Activated CD8-positive, alpha-beta T cell treated with anti-CD3 and anti-CD28 coated beads, Interleukin-2, amount 10 ng/mL, durations not matched to agents 7 days and 5 days (primary cell): ENCODE data around the gene COPS6. TPM values are rescaled to one million over a fixed set of nuclear protein-coding genes. Genes with fewer than 3 reads are reported as not detected.

ENCODE experiments used
- ATAC-seq: fragments of 150-1000 bp; cut with Tn5 transposase; one replicate; pipeline ENCODE4 v1.10.0; 2021; ENCODE audit warnings: moderate library complexity
- CTCF ChIA-PET: fragments of 350-600 bp; sonication (Branson Sonifier 250); formaldehyde crosslinking; loops from one replicate; lab custom pipeline; 2021; ENCODE audit warnings: antibody characterized with exemption; lab: Charles Lee
- POLR2A ChIA-PET: fragments of 350-600 bp; sonication (Branson Sonifier 250); formaldehyde crosslinking; loops from one replicate; lab custom pipeline; 2021; ENCODE audit warnings: antibody characterized with exemption; lab: Charles Lee
- DNase-seq: peaks from one replicate; pipeline ENCODE4 v3.0.0-alpha.2; 2020
- H3K27ac Mint-ChIP-seq: one replicate; pipeline ENCODE4 v1.8.0; 2021; ENCODE audit warnings: mild to moderate bottlenecking, mixed read lengths
- H3K27me3 Mint-ChIP-seq: one replicate; pipeline ENCODE4 v1.8.0; 2021; ENCODE audit warnings: low read depth, mixed read lengths
- H3K36me3 Mint-ChIP-seq: one replicate; pipeline ENCODE4 v1.8.0; 2021; ENCODE audit warnings: low read depth, mixed read lengths
- H3K4me1 Mint-ChIP-seq: one replicate; pipeline ENCODE4 v1.8.0; 2021; ENCODE audit warnings: low read depth, mixed read lengths
- H3K4me3 Mint-ChIP-seq: one replicate; pipeline ENCODE4 v1.8.0; 2021; ENCODE audit warnings: mild to moderate bottlenecking, mixed read lengths
- H3K9me3 Mint-ChIP-seq: one replicate; pipeline ENCODE4 v1.8.0; 2022; ENCODE audit warnings: mixed read lengths; ENCODE audit not compliant: insufficient read depth
- total RNA-seq, 2 experiments: library from RNA; stranded (reverse); gene quantifications; one replicate each; pipeline ENCODE4 v1.2.3, GENCODE V29; 2021

The COPS6 gene
- total RNA-seq, result 10 to 100 TPM; 74.0 to 78.3 TPM

DNA sequence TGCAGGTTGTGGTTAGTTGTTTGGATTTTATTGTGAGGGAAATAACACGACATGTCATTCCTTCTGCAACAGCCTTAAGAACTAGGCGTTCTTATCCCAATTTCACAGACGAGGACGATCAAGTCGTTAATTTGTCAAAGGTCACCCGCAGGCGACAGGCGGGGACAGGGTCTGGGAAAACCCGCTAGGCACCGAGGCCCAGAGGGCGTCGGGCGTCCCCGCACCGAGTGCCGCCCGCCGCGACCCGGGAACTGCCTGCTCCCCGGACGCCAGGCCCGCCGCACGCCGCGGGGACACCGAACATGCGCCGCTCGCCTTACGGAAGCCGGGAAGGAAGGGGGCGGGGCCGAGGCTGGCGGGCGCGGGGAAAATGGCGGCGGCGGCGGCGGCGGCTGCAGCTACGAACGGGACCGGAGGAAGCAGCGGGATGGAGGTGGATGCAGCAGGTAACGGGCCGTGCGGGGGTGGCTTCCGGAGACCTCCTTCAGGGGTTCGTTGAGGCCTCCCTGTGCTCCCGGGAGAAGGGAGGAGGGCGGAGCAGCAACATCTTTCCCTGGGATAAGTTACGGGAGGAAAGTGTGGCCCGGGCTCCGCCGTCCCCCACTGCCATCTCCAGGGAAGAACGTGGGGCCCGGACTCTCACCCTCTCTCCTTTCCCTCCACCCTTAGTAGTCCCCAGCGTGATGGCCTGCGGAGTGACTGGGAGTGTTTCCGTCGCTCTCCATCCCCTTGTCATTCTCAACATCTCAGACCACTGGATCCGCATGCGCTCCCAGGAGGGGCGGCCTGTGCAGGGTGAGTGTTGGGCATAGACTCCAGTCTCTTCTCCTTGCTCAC lies at the start of gene COPS6:
Gene COPS6, plus strand, starts transcription at position 349 of the 837 bp plus-strand sequence. Its CDS starts 22 bp downstream, at position 371.
- Mint-ChIP-seq H3K4me3 (peak within 1 kb of the TSS; percentile 91), H3K27ac (peak within 1 kb of the TSS; percentile 93), H3K36me3 (peaks cover 36% of the 10 kb centered on the region), H3K27me3 (no peaks in the 10 kb centered on the region), H3K4me1 (peaks cover 42% of the 10 kb centered on the region), H3K9me3 (no peaks in the 10 kb centered on the region)
- peak; percentile 86 for DNase-seq
- ChIA-PET CTCF (interaction anchor here (1.1 kb wide), 2 partner anchors 13 to 39 kb away, joined by 4 to 5 read pairs; partner anchors contain the start of genes AP4M1, MCM7 and ZSCAN21), POLR2A (interaction anchor here (0.6 to 6.3 kb wide), 3 partner anchors 9 to 62 kb away, joined by 3 to 57 read pairs (median 4); partner anchors contain the start of genes AP4M1 and MCM7)
- ATAC-seq, result peak; percentile 69

DNA sequence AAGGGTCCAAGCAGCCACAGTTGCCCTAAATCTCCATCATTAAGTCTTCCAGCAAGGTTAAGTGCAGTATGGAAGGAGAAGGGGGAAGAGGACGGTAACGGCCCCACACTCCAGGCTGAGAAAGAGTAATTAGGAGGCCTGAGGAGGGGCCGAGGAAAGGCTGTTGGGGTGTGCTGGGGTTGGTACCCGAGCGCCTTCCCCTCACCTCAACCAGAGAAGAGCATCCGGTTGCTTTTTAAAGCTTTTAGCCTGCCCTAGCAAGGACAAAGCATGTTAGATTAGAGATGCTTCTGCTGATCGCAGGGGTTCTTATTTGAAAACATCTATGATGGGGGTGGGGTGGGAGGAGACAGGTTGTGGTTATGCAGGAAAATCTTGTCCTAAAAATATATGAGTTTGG lies 48.2 kb upstream of the COPS6 start:
- CTCF ChIA-PET, result interaction anchor here (0.7 to 2.0 kb wide), 5 partner anchors 9 to 43 kb away, joined by 3 to 5 read pairs (median 3); partner anchors contain the start of gene ZSCAN21
- POLR2A ChIA-PET, result no interaction called here
- H3K9me3 Mint-ChIP-seq, result no peaks in the 10 kb centered on the region
- peaks cover 18% of the 10 kb centered on the region for H3K36me3 Mint-ChIP-seq
- ATAC-seq, result peak; percentile 56
- DNase-seq, result peak; percentile 29
- H3K4me1 Mint-ChIP-seq, result peaks cover 28% of the 10 kb centered on the region
- H3K27me3 Mint-ChIP-seq, result no peaks in the 10 kb centered on the region
- peak overlapping the region; percentile 44 for H3K27ac Mint-ChIP-seq
- H3K4me3 Mint-ChIP-seq, result no peak overlapping the region

DNA sequence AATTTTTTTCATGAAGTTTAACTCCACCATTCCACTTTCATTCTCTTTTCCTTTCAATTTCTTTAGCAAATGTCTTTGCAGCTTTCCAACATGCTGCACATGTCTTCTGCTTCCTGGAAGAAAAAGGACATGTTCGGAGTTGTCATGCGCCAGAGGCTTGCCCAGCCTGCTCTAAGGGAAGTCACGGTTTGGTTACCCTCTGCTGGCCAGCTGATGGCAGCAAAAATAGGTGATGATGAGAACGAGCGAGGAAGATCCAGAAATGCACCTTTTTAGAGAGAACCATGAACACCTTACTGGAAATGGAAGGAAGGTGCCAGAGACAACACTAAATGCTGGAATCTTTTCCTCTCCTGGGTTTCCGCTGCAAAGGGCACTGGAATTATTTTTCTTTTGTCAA lies 44.1 kb upstream of the COPS6 start:
- H3K9me3 Mint-ChIP-seq, result no peaks in the 10 kb centered on the region
- ChIA-PET POLR2A (no interaction called here), CTCF (interaction anchor here (1.0 kb wide), 1 partner anchor 51 kb away, joined by 3 read pairs; no protein-coding TSS in a partner anchor)
- H3K27ac Mint-ChIP-seq, result no peak overlapping the region
- no peaks in the 10 kb centered on the region for H3K27me3 Mint-ChIP-seq
- no peak overlapping the region for H3K4me3 Mint-ChIP-seq
- ATAC-seq (no peak), DNase-seq (no peak)
- peaks cover 27% of the 10 kb centered on the region for H3K4me1 Mint-ChIP-seq
- peaks cover 2% of the 10 kb centered on the region for H3K36me3 Mint-ChIP-seq

DNA sequence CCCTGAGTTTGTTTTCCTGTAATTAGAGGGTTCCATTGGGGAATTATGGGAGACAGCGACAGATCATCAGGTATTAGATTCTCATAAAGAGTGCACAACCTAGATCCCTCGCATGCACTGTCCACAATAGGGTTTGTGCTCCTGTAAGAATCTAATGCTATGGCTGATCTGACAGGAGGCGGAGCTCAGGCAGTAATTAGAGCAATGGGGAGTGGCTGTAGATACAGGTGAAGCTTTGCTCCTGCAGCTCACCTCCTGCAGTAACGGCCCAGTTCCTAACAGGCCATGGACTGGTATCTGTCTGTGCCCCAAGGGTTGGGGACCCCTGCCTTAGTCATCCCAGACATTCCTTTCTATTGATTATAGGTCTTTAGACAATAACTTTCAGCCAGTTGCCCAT lies 40.1 kb upstream of the COPS6 start:
- peaks cover 21% of the 10 kb centered on the region for H3K4me1 Mint-ChIP-seq
- POLR2A ChIA-PET, result no interaction called here
- peaks cover 4% of the 10 kb centered on the region for H3K36me3 Mint-ChIP-seq
- H3K9me3 Mint-ChIP-seq, result no peaks in the 10 kb centered on the region
- H3K27me3 Mint-ChIP-seq, result no peaks in the 10 kb centered on the region
- ATAC-seq, result no peak
- peak overlapping the region; percentile 67 for H3K27ac Mint-ChIP-seq
- peak overlapping the region; percentile 87 for H3K4me3 Mint-ChIP-seq
- no peak for DNase-seq
- CTCF ChIA-PET, result interaction anchor here (2.3 kb wide), 1 partner anchor 57 kb away, joined by 9 read pairs; no protein-coding TSS in a partner anchor

DNA sequence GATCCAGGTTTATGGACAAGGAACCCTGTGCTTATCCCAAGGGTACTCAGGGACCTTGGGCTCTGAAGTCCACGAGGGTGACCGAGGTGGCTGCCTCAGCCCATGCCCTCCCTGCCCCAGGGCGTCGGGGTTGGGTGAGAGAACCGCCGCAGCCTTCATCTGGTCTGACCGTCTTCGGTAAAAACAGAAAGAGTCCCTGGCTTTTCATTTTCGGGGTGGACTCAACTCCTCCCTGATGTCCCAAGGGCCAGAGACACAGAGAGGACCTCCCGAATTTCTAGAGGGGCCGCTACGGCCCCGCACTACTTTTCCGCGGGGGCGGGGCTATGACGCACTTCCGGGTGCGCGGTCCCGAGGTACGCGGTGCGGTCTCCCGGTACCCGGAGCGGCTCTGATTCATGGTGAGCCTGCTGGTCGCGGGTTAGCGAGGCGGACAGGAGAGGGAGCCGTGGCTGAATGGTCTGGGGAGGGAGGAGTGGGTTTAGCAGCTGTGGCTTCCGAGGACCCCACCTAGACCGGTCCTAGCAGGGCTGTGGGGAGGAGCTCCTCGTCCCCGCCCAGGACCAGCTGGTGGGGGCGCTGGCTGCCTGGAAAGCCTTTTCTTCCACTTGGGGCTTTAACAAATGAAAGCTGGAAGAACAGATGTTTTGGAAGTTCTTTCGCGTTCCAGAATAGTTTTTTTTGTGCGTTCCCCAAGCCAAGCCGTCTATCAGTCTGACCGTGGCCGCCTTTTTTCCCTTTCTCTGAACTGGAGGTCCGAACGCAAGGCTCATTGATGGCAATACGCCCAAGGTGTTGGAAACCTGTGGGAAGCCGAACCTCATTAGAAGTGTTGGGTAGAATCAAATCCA lies 39.1 kb upstream of the COPS6 start, which contains the start of gene ZSCAN21:
Gene ZSCAN21, plus strand, starts transcription at position 334 of the 851 bp plus-strand sequence. CDS start 7,233 bp downstream, outside the sequence.
- H3K9me3 Mint-ChIP-seq, result no peaks in the 10 kb centered on the region
- H3K27ac Mint-ChIP-seq, result peak within 1 kb of the TSS; percentile 95
- DNase-seq, result peak; percentile 81
- ATAC-seq, result peak; percentile 89
- POLR2A ChIA-PET, result interaction anchor here (1.2 kb wide), 3 partner anchors 31 to 46 kb away, joined by 3 to 5 read pairs (median 4); partner anchors contain the start of genes ZKSCAN1 and ZNF3
- H3K27me3 Mint-ChIP-seq, result no peaks in the 10 kb centered on the region
- H3K4me1 Mint-ChIP-seq, result peaks cover 18% of the 10 kb centered on the region
- H3K4me3 Mint-ChIP-seq, result peak within 1 kb of the TSS; percentile 87
- CTCF ChIA-PET, result interaction anchor here (0.7 to 2.3 kb wide), 11 partner anchors 9 to 141 kb away, joined by 3 to 11 read pairs (median 3); partner anchors contain the start of gene COPS6
- peaks cover 4% of the 10 kb centered on the region for H3K36me3 Mint-ChIP-seq

DNA sequence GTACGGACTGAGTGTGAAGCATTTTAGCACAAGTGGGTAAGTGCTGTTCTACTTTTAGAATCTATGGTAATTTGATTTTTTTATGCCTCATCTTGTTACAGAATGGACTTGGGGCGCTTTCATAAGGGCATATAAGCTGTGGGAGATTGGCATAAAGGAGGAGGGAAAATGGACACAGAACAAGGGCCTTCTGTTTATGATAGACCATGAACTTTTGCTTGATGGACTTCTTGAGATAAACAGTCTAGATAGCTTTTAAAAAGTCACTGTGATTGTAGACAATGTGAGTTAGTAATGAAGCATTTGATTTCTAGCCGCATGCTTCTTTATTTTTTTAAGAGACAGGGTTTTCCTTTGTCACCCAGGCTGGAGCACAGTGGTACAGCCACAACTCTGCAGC lies 37.2 kb upstream of the COPS6 start:
- CTCF ChIA-PET, result interaction anchor here (1.4 to 3.7 kb wide), 5 partner anchors 55 to 138 kb away, joined by 4 to 26 read pairs (median 16); partner anchors contain the start of gene TRIM4
- H3K36me3 Mint-ChIP-seq, result peaks cover 4% of the 10 kb centered on the region
- no peaks in the 10 kb centered on the region for H3K27me3 Mint-ChIP-seq
- no peak for ATAC-seq
- H3K4me3 Mint-ChIP-seq, result peak overlapping the region; percentile 43
- no peaks in the 10 kb centered on the region for H3K9me3 Mint-ChIP-seq
- peaks cover 15% of the 10 kb centered on the region for H3K4me1 Mint-ChIP-seq
- no peak for DNase-seq
- POLR2A ChIA-PET, result interaction anchor here (0.8 kb wide), 1 partner anchor 132 kb away, joined by 3 read pairs; the partner anchor contains the start of gene TRIM4
- no peak overlapping the region for H3K27ac Mint-ChIP-seq

DNA sequence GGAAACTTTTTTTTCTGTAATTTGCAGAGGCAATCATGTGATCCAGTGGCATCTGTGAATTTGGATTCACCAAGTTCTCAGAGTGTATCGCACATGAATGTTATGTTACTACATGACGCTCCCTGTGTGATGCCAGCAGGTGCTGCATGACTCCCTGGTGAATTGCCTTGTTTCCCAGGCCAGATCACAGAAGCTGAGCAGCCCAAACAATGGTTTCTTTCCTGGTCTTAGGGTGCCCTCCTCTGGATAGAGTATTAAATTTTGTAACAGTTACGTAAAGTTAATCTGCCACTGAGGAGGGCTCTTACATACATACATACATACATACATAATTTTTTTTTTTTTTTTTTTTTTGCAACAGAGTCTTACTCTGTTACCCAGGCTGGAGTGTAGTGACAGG lies 35.6 kb upstream of the COPS6 start:
- Mint-ChIP-seq H3K4me3 (no peak overlapping the region), H3K36me3 (peaks cover 9% of the 10 kb centered on the region), H3K4me1 (peaks cover 15% of the 10 kb centered on the region), H3K27ac (no peak overlapping the region), H3K27me3 (no peaks in the 10 kb centered on the region), H3K9me3 (no peaks in the 10 kb centered on the region)
- CTCF ChIA-PET, result interaction anchor here (0.8 to 3.7 kb wide), 11 partner anchors 10 to 140 kb away, joined by 3 to 26 read pairs (median 4); partner anchors contain the start of genes GJC3 and TRIM4
- ATAC-seq (peak; percentile 13), DNase-seq (peak; percentile 53)
- POLR2A ChIA-PET, result no interaction called here

DNA sequence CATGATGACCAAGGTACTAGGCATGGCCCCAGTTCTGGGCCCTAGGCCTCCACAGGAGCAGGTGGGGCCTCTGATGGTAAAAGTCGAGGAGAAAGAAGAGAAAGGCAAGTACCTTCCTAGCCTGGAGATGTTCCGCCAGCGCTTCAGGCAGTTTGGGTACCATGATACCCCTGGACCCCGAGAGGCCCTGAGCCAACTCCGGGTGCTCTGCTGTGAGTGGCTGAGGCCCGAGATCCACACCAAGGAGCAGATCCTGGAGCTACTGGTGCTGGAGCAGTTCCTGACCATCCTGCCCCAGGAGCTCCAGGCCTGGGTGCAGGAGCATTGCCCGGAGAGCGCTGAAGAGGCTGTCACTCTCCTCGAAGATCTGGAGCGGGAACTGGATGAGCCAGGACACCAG lies 31.8 kb upstream of the COPS6 start:
- POLR2A ChIA-PET, result no interaction called here
- no peak overlapping the region for H3K27ac Mint-ChIP-seq
- no peak for ATAC-seq
- no peaks in the 10 kb centered on the region for H3K9me3 Mint-ChIP-seq
- no peak for DNase-seq
- H3K36me3 Mint-ChIP-seq, result peaks cover 22% of the 10 kb centered on the region
- CTCF ChIA-PET, result no interaction called here
- no peaks in the 10 kb centered on the region for H3K27me3 Mint-ChIP-seq
- no peak overlapping the region for H3K4me3 Mint-ChIP-seq
- no peaks in the 10 kb centered on the region for H3K4me1 Mint-ChIP-seq

DNA sequence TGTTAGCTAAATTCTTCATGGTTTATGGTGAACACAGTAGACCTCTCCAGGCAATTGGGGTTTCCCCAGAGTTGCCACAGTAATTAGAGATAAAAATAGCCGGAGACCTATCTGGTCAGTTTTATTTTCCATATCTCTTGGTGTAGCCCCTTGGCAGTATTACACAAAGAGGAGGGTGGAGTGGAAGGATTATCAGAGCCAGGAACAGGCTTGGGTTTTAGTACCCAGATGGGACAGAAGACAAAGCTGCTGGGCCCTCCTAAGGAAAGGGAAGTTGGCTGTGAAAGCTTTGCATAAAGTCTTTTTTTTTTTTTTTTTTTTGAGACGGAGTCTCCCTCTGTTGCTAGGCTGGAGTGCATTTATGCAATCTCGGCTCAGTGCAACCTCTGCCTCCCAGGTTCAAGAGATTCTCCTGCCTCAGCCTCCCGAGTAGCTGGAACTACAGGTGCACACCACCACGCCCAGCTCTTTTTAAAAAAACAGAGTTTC lies 29.5 kb upstream of the COPS6 start:
- Mint-ChIP-seq H3K9me3 (no peaks in the 10 kb centered on the region), H3K36me3 (peaks cover 28% of the 10 kb centered on the region), H3K27ac (no peak overlapping the region), H3K27me3 (no peaks in the 10 kb centered on the region), H3K4me3 (no peak overlapping the region), H3K4me1 (no peaks in the 10 kb centered on the region)
- POLR2A ChIA-PET, result no interaction called here
- ATAC-seq, result no peak
- no peak for DNase-seq
- CTCF ChIA-PET, result interaction anchor here (1.7 kb wide), 1 partner anchor 69 kb away, joined by 5 read pairs; no protein-coding TSS in a partner anchor

DNA sequence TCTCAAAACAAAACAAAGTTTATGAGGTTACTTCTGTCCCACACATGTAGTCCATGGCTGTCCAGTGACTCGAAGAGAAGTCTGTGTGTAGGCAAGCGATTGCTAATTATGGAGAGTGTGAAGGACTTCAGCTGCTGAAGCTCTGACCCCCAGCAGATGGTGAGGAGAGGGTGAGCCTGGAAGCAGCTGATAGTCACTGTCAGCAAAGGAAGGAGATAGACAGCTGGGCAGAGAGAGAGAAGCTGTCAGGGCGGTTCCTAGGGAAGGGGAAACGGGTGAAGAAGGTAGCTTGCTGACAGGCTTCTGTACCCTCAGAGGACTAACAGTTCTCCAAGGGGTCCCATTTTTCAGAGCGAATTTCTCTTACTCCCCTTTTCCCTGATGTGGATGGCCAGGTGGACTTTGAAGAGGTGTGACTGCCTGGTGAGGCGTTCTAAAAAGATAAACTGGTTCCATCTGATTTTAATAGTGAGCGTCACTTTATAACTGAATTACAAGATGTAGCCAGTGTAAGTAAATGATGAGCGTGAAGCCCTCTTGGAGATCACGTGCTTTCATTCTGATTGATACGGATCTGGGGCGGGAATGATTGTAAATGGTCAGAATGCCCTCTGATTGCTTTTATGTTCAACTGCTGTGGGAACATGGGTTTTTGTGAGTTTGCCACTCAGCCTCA lies 27.1 kb upstream of the COPS6 start:
- POLR2A ChIA-PET, result no interaction called here
- Mint-ChIP-seq H3K4me3 (no peak overlapping the region), H3K4me1 (no peaks in the 10 kb centered on the region), H3K9me3 (no peaks in the 10 kb centered on the region), H3K36me3 (peaks cover 36% of the 10 kb centered on the region), H3K27me3 (no peaks in the 10 kb centered on the region), H3K27ac (no peak overlapping the region)
- ATAC-seq (no peak), DNase-seq (no peak)
- CTCF ChIA-PET, result interaction anchor here (1.0 to 1.3 kb wide), 2 partner anchors 14 to 20 kb away, joined by 3 to 4 read pairs; no protein-coding TSS in a partner anchor
